Measurements from ENCODE around the gene ZMAT1. TPM values are rescaled to one million over a fixed set of nuclear protein-coding genes. Genes with fewer than 3 reads are reported as not detected.
"Not testable (repeated sequence)": the region's sequence is repeated elsewhere in the genome, so short reads cannot be mapped to it uniquely, and the experiment has no call there.

Gene ZMAT1
- 10 to 100 TPM; 23.1 to 38.9 (median 29.6) TPM for polyA plus RNA-seq (ENCODE audit: insufficient read length in 4 of 4)

- peak; percentile 50 to 69 (median 58) for DNase-seq (ENCODE audit: low read depth in 4 of 4, low spot score in 3 of 4)
These were observed at the start of gene ZMAT1 for GRCh38 chrX:101931488-101932248. Gene ZMAT1 (minus strand): TSS chrX:101932027. CDS start chrX:101932008, 19 bp downstream.

- no peak for DNase-seq (ENCODE audit: low read depth in 4 of 4, low spot score in 3 of 4)
These were observed 45.3 kb upstream of the ZMAT1 start for GRCh38 chrX:101977106-101977505.

GRCh38 chrX:101973066-101973465, 41.2 kb upstream of the ZMAT1 start:
- no peak for DNase-seq (ENCODE audit: low read depth in 4 of 4, low spot score in 3 of 4)

- DNase-seq (ENCODE audit: low read depth in 4 of 4, low spot score in 3 of 4) = not testable (repeated sequence)
These were observed 33.2 kb upstream of the ZMAT1 start for GRCh38 chrX:101964923-101965539.

- no peak for DNase-seq (ENCODE audit: low read depth in 4 of 4, low spot score in 3 of 4)
These were observed 26.3 kb upstream of the ZMAT1 start for GRCh38 chrX:101958139-101958538.

GRCh38 chrX:101957174-101957573, 25.3 kb upstream of the ZMAT1 start:
- DNase-seq (ENCODE audit: low read depth in 4 of 4, low spot score in 3 of 4) = no peak

GRCh38 chrX:101956556-101956955, 24.7 kb upstream of the ZMAT1 start:
- no peak for DNase-seq (ENCODE audit: low read depth in 4 of 4, low spot score in 3 of 4)

- DNase-seq (ENCODE audit: low read depth in 4 of 4, low spot score in 3 of 4) = no peak
These were observed 18.8 kb upstream of the ZMAT1 start for GRCh38 chrX:101950581-101950980.

GRCh38 chrX:101932249-101932570, 383 bp upstream of the ZMAT1 start:
- no peak for DNase-seq (ENCODE audit: low read depth in 4 of 4, low spot score in 3 of 4)

- DNase-seq (ENCODE audit: low read depth in 4 of 4, low spot score in 3 of 4) = peak in 1 of 4 donors; percentile 0
These were observed 715 bp downstream of the ZMAT1 start for GRCh38 chrX:101931136-101931487.

- DNase-seq (ENCODE audit: low read depth in 4 of 4, low spot score in 3 of 4) = no peak
These were observed 6.1 kb downstream of the ZMAT1 start for GRCh38 chrX:101925733-101926132.

GRCh38 chrX:101918751-101919150, 13.1 kb downstream of the ZMAT1 start:
- no peak for DNase-seq (ENCODE audit: low read depth in 4 of 4, low spot score in 3 of 4)

- no peak for DNase-seq (ENCODE audit: low read depth in 4 of 4, low spot score in 3 of 4)
These were observed 25.6 kb downstream of the ZMAT1 start for GRCh38 chrX:101906136-101906796.

GRCh38 chrX:101904996-101905395, 26.8 kb downstream of the ZMAT1 start:
- DNase-seq (ENCODE audit: low read depth in 4 of 4, low spot score in 3 of 4) = no peak

Other genes with a start within 250 kb of the ZMAT1 start
- gene TCEAL2, start 193.7 kb upstream of the ZMAT1 start, polyA plus RNA-seq (ENCODE audit: insufficient read length in 4 of 4) = 10 to 100 TPM; 14.9 to 24.7 (median 23.5) TPM
- gene TCEAL6, start 210.5 kb upstream of the ZMAT1 start, polyA plus RNA-seq (ENCODE audit: insufficient read length in 4 of 4) = under 1 TPM; 0.17 to 0.49 (median 0.30) TPM
- gene BEX5, start 223.9 kb upstream of the ZMAT1 start, polyA plus RNA-seq (ENCODE audit: insufficient read length in 4 of 4) = 10 to 100 TPM in 2 of 4 donors, 1 to 10 TPM in 2; 9.2 to 16.1 (median 11.3) TPM

Data from right renal pelvis (tissue), 4 donors.